Panc1 (cell line): ENCODE results near the gene EDAR. TPM values are rescaled to one million over a fixed set of nuclear protein-coding genes. Genes with fewer than 3 reads are reported as not detected.

ENCODE experiments used
- ATAC-seq: fragments of 200-7000 bp; cut with Tn5 transposase; 2 replicates; pipeline ENCODE4 v1.9.1; 2020; ENCODE audit warnings: mild to moderate bottlenecking, moderate library complexity
- BruUV-seq: library from RNA; stranded (reverse); fragments of 400-500 nt; replicated peaks from 2 replicates; lab custom pipeline; 2021; lab: Mats Ljungman, UMichigan
- CTCF ChIA-PET: fragments of 300-600 bp; sonication (Branson Sonifier 250); formaldehyde crosslinking; loops from one replicate; lab custom pipeline; 2022; ENCODE audit warnings: antibody characterized with exemption; lab: Charles Lee
- POLR2A ChIA-PET: fragments of 300-600 bp; sonication (Branson Sonifier 250); formaldehyde crosslinking; loops from one replicate; lab custom pipeline; 2022; ENCODE audit warnings: antibody characterized with exemption; lab: Charles Lee
- DNase-seq: peaks from one replicate; pipeline ENCODE4 v3.0.0-alpha.2; 2010; ENCODE audit warnings: low read depth, low spot score
- H3K27ac ChIP-seq: 2 replicates; pipeline ENCODE4 v1.5.1; 2011; ENCODE audit warnings: mild to moderate bottlenecking, low read length, inconsistent platforms
- H3K27me3 ChIP-seq: fragments of 200-500 bp; sonication (Bioruptor generic); 2 replicates; pipeline ENCODE4 v1.6.0; 2014; ENCODE audit warnings: low read length, inconsistent platforms; ENCODE audit not compliant: control insufficient read depth, insufficient read depth
- H3K36me3 ChIP-seq: fragments of 200-500 bp; sonication (Bioruptor generic); 2 replicates; pipeline ENCODE4 v1.5.1; 2014; ENCODE audit warnings: inconsistent platforms, mild to moderate bottlenecking, low read length, moderate library complexity; ENCODE audit not compliant: control insufficient read depth, insufficient read depth
- H3K4me1 ChIP-seq: 2 replicates; pipeline ENCODE4 v1.5.1; 2011; ENCODE audit warnings: inconsistent platforms, mild to moderate bottlenecking, low read length, moderate library complexity; ENCODE audit not compliant: control insufficient read depth, insufficient read depth
- H3K4me3 ChIP-seq, 2 experiments: 2 replicates each; pipeline ENCODE4 v1.5.1; 2011 to 2012; ENCODE audit warnings: low read depth in 2 of 2, low read length in 2 of 2, mild to moderate bottlenecking in 2 of 2, inconsistent platforms in 1 of 2, moderate library complexity in 1 of 2
- H3K9me3 ChIP-seq: fragments of 200-500 bp; sonication (Bioruptor generic); 2 replicates; pipeline ENCODE4 v1.5.1; 2014; ENCODE audit warnings: low read depth, mild to moderate bottlenecking, inconsistent platforms, low read length, moderate library complexity; ENCODE audit not compliant: control insufficient read depth, insufficient read depth
- CTCF ChIP-seq: fragments of 450-650 bp; IDR thresholded peaks from 2 replicates; pipeline ENCODE4 v1.5.1; 2017; ENCODE audit warnings: mild to moderate bottlenecking
- POLR2AphosphoS5 ChIP-seq: IDR thresholded peaks from 2 replicates; pipeline ENCODE4 v1.6.1; 2012; ENCODE audit warnings: mild to moderate bottlenecking, low read depth, low read length, moderate library complexity
- REST ChIP-seq, 2 experiments: IDR thresholded peaks; 2 replicates each; pipeline ENCODE4 v1.6.1; 2011 to 2012; ENCODE audit warnings: low read depth in 2 of 2, control low read depth in 1 of 2, low read length in 1 of 2, mild to moderate bottlenecking in 1 of 2, moderate library complexity in 1 of 2; ENCODE audit not compliant: insufficient read depth in 1 of 2
- SIN3A ChIP-seq: IDR thresholded peaks from 2 replicates; pipeline ENCODE4 v1.6.1; 2012; ENCODE audit warnings: low read depth, mild to moderate bottlenecking, low read length, moderate library complexity, borderline replicate concordance; ENCODE audit not compliant: insufficient read depth
- TCF7L2 ChIP-seq: IDR thresholded peaks from 2 replicates; pipeline ENCODE4 v1.6.1; 2011; ENCODE audit warnings: mild to moderate bottlenecking, low read depth, low read length, inconsistent platforms
- in situ Hi-C: cut with HindIII; loops from 2 replicates; pipeline ENCODE4 v1.10.0; 2016; ENCODE audit warnings: low sequenced_read_pairs, low pct_unique_long_range_greater_than_20kb
- intact Hi-C: fragments of 100-400 bp; cut with micrococcal nuclease; formaldehyde crosslinking; loops from one replicate; pipeline ENCODE4 v1.10.0; 2022; ENCODE audit not compliant: unreplicated experiment
- total RNA-seq: library from RNA; stranded (reverse); gene quantifications from one replicate; pipeline ENCODE4 v1.2.1, GENCODE V29; 2021; ENCODE audit not compliant: unreplicated experiment

The EDAR gene
- total RNA-seq, 1 experiment from 2014 or later, result not detected

- intact Hi-C loops, result no loop called here
- DNase-seq (no peak), ATAC-seq (no peak)
- H3K4me3 ChIP-seq, result no peak overlapping the region
- no peaks in the 10 kb centered on the region for H3K4me1 ChIP-seq
- H3K36me3 ChIP-seq, result no peaks in the 10 kb centered on the region
- no peaks in the 10 kb centered on the region; the same call in 1 of the 2 replicates for H3K27me3 ChIP-seq
- in situ Hi-C loops, result no loop called here
- ChIA-PET POLR2A (interaction anchor here (0.6 kb wide), 1 partner anchor 9 kb away, joined by 9 read pairs; no protein-coding TSS in a partner anchor), CTCF (no interaction called here)
- no TSS peak for BruUV-seq
- no peak overlapping the region for H3K27ac ChIP-seq
- H3K9me3 ChIP-seq, result peaks cover 2% of the 10 kb centered on the region; the same call in 1 of the 2 replicates
- TF ChIP-seq TCF7L2, result no peak
- no peak for TF ChIP-seq POLR2AphosphoS5
- no peak for TF ChIP-seq REST (IDR thresholded peaks at IDR 0.05; ENCODE audit: insufficient read depth in 1 of 2, low read depth in 2 of 2, low read length in 1 of 2)
- no peak for TF ChIP-seq SIN3A
- no peak for TF ChIP-seq CTCF
Observed at GRCh38 chr2:109028738-109029489, 39.9 kb upstream of the EDAR start.

- BruUV-seq, result no TSS peak
Observed at GRCh38 chr2:109028277-109028676, 39.3 kb upstream of the EDAR start.

More at GRCh38 chr2:109028277-109028676, 39.3 kb upstream of the EDAR start:
- no peaks in the 10 kb centered on the region; the same call in 1 of the 2 replicates for H3K27me3 ChIP-seq
- H3K36me3 ChIP-seq, result no peaks in the 10 kb centered on the region
- DNase-seq, result no peak
- in situ Hi-C loops (no loop called here), intact Hi-C loops (no loop called here)
- H3K9me3 ChIP-seq, result peaks cover under 1% of the 10 kb centered on the region; the same call in 1 of the 2 replicates
- no peaks in the 10 kb centered on the region for H3K4me1 ChIP-seq
- H3K4me3 ChIP-seq, result no peak overlapping the region
- CTCF ChIA-PET, result no interaction called here
- POLR2A ChIA-PET, result no interaction called here
- TF ChIP-seq REST (IDR thresholded peaks at IDR 0.05; ENCODE audit: insufficient read depth in 1 of 2, low read depth in 2 of 2, low read length in 1 of 2) (no peak), SIN3A (no peak), POLR2AphosphoS5 (no peak), CTCF (no peak)
- H3K27ac ChIP-seq, result no peak overlapping the region
- ATAC-seq, result peak; percentile 19
